ENCODE measurements around the gene MLH3. TPM values are rescaled to one million over a fixed set of nuclear protein-coding genes. Genes with fewer than 3 reads are reported as not detected.

The MLH3 gene
- total RNA-seq, 1 donor from 2014 or later, result 21.3 TPM

GRCh38 chr14:75094896-75095295, 43.6 kb upstream of the MLH3 start:
- Mint-ChIP-seq H3K27ac (ENCODE audit: unreplicated experiment) (no peak overlapping the region), H3K9me3 (ENCODE audit: low read depth) (no peaks in the 10 kb centered on the region), H3K4me3 (ENCODE audit: unreplicated experiment) (no peak overlapping the region), H3K36me3 (ENCODE audit: low read depth) (peaks cover 28% of the 10 kb centered on the region), H3K27me3 (ENCODE audit: low read depth) (no peaks in the 10 kb centered on the region), H3K4me1 (ENCODE audit: low read depth) (peaks cover 2% of the 10 kb centered on the region)
- no peak for DNase-seq (ENCODE audit: low spot score)
- no peak for TF ChIP-seq CTCF (IDR thresholded peaks at IDR 0.05)

- H3K27ac Mint-ChIP-seq (ENCODE audit: unreplicated experiment), result no peak overlapping the region
- no peak for TF ChIP-seq CTCF (IDR thresholded peaks at IDR 0.05)
- H3K9me3 Mint-ChIP-seq (ENCODE audit: low read depth), result no peaks in the 10 kb centered on the region
- H3K27me3 Mint-ChIP-seq (ENCODE audit: low read depth), result no peaks in the 10 kb centered on the region
- no peak overlapping the region for H3K4me3 Mint-ChIP-seq (ENCODE audit: unreplicated experiment)
- H3K4me1 Mint-ChIP-seq (ENCODE audit: low read depth), result peaks cover 2% of the 10 kb centered on the region
- peaks cover 16% of the 10 kb centered on the region for H3K36me3 Mint-ChIP-seq (ENCODE audit: low read depth)
- DNase-seq (ENCODE audit: low spot score), result no peak
Observed at GRCh38 chr14:75092698-75093097, 41.4 kb upstream of the MLH3 start.

GRCh38 chr14:75091251-75091650, 40.0 kb upstream of the MLH3 start:
- no peak overlapping the region for H3K4me3 Mint-ChIP-seq (ENCODE audit: unreplicated experiment)
- no peak overlapping the region for H3K27ac Mint-ChIP-seq (ENCODE audit: unreplicated experiment)
- no peak for DNase-seq (ENCODE audit: low spot score)
- no peaks in the 10 kb centered on the region for H3K9me3 Mint-ChIP-seq (ENCODE audit: low read depth)
- peaks cover 18% of the 10 kb centered on the region for H3K36me3 Mint-ChIP-seq (ENCODE audit: low read depth)
- no peak for TF ChIP-seq CTCF (IDR thresholded peaks at IDR 0.05)
- peaks cover 2% of the 10 kb centered on the region for H3K4me1 Mint-ChIP-seq (ENCODE audit: low read depth)
- no peaks in the 10 kb centered on the region for H3K27me3 Mint-ChIP-seq (ENCODE audit: low read depth)

- Mint-ChIP-seq H3K27ac (ENCODE audit: unreplicated experiment) (no peak overlapping the region), H3K9me3 (ENCODE audit: low read depth) (no peaks in the 10 kb centered on the region), H3K4me1 (ENCODE audit: low read depth) (peaks cover 2% of the 10 kb centered on the region), H3K36me3 (ENCODE audit: low read depth) (peaks cover 17% of the 10 kb centered on the region), H3K4me3 (ENCODE audit: unreplicated experiment) (no peak overlapping the region), H3K27me3 (ENCODE audit: low read depth) (no peaks in the 10 kb centered on the region)
- no peak for DNase-seq (ENCODE audit: low spot score)
- TF ChIP-seq CTCF (IDR thresholded peaks at IDR 0.05), result no peak
Observed at GRCh38 chr14:75090353-75090752, 39.1 kb upstream of the MLH3 start.

GRCh38 chr14:75088566-75089373, 37.5 kb upstream of the MLH3 start:
- DNase-seq (ENCODE audit: low spot score), result no peak
- TF ChIP-seq CTCF (IDR thresholded peaks at IDR 0.05), result peak; percentile 92
- peaks cover 21% of the 10 kb centered on the region for H3K36me3 Mint-ChIP-seq (ENCODE audit: low read depth)
- no peaks in the 10 kb centered on the region for H3K9me3 Mint-ChIP-seq (ENCODE audit: low read depth)
- H3K27me3 Mint-ChIP-seq (ENCODE audit: low read depth), result no peaks in the 10 kb centered on the region
- H3K4me3 Mint-ChIP-seq (ENCODE audit: unreplicated experiment), result no peak overlapping the region
- peaks cover 2% of the 10 kb centered on the region for H3K4me1 Mint-ChIP-seq (ENCODE audit: low read depth)
- no peak overlapping the region for H3K27ac Mint-ChIP-seq (ENCODE audit: unreplicated experiment)

Measured in chondrocyte (in vitro differentiated cells).